A673 (cell line): ENCODE measurements around the gene SLC7A6.

Source experiments
- EZH2 ChIP-seq: fragments of 200-600 bp; sonication (generic); IDR thresholded peaks from 2 replicates; pipeline ENCODE4 v1.6.1; 2017; ENCODE audit warnings: borderline replicate concordance, low read depth, mild to moderate bottlenecking, mixed read lengths, antibody characterized with exemption, low read length; ENCODE audit not compliant: poor library complexity, severe bottlenecking
- TF ChIP-seq, protein P1 (sequence below): fragments of 300-800, 200-600 bp; sonication (generic); conservative IDR thresholded peaks from 2 replicates; pipeline ENCODE4 v1.5.1; 2017; ENCODE audit warnings: low read depth, mild to moderate bottlenecking, antibody characterized with exemption, low read length, moderate library complexity, mixed read lengths

DNA sequence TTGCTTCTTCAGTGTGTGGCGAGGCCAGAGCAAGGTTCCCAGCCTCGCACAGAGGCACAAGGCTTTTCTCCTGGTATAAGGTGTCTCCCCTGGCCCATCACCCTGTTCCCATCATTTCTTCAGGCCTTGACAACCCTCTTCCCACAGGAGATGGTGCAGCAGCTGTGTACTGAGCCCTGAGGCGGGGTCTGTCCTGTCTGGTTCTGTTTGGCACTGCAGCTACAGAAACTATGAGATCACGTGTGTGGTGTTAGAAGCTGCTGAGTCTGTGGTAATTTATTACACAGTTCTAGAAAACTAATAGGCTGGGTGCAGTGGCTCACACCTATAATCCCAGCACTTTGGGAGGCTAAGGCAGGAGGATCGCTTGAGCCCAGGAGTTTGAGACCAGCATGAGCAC lies 11.9 kb upstream of the SLC7A6 start:
- TF ChIP-seq, protein P1, sequence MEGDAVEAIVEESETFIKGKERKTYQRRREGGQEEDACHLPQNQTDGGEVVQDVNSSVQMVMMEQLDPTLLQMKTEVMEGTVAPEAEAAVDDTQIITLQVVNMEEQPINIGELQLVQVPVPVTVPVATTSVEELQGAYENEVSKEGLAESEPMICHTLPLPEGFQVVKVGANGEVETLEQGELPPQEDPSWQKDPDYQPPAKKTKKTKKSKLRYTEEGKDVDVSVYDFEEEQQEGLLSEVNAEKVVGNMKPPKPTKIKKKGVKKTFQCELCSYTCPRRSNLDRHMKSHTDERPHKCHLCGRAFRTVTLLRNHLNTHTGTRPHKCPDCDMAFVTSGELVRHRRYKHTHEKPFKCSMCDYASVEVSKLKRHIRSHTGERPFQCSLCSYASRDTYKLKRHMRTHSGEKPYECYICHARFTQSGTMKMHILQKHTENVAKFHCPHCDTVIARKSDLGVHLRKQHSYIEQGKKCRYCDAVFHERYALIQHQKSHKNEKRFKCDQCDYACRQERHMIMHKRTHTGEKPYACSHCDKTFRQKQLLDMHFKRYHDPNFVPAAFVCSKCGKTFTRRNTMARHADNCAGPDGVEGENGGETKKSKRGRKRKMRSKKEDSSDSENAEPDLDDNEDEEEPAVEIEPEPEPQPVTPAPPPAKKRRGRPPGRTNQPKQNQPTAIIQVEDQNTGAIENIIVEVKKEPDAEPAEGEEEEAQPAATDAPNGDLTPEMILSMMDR: no peak
- TF ChIP-seq EZH2: no peak
